H1 (cell line): ENCODE results near the gene FRMPD2.

Experiments used
- EZH2 ChIP-seq: fragments of 200-600 bp; sonication (generic); IDR thresholded peaks from 2 replicates; pipeline ENCODE4 v1.7.1; 2012; ENCODE audit warnings: low read depth, mild to moderate bottlenecking, moderate library complexity, low read length, inconsistent platforms; ENCODE audit not compliant: severe bottlenecking
- MAFK ChIP-seq: IDR thresholded peaks from 2 replicates; pipeline ENCODE4 v1.6.1; 2012; ENCODE audit warnings: low read depth, mild to moderate bottlenecking, improper control_type of control experiment, low read length
- POLR2A ChIP-seq, 2 experiments: IDR thresholded peaks; 1 replicate in 1 of 2; 2 replicates in 1 of 2; pipeline ENCODE4 v1.6.1; 2011; ENCODE audit warnings: low read depth in 2 of 2, low read length in 2 of 2, mild to moderate bottlenecking in 2 of 2; ENCODE audit errors: control extremely low read depth in 1 of 2
- POLR2AphosphoS5 ChIP-seq: IDR thresholded peaks from 2 replicates; pipeline ENCODE4 v1.6.1; 2011; ENCODE audit warnings: low read depth, low read length
- RFX5 ChIP-seq: IDR thresholded peaks from 2 replicates; pipeline ENCODE4 v1.6.1; 2011; ENCODE audit warnings: low read depth, low read length, improper control_type of control experiment, borderline replicate concordance
- SIX5 ChIP-seq: IDR thresholded peaks from 2 replicates; pipeline ENCODE4 v1.6.1; 2011; ENCODE audit warnings: mild to moderate bottlenecking, low read depth, low read length
- SP1 ChIP-seq: IDR thresholded peaks from 2 replicates; pipeline ENCODE4 v1.6.1; 2011; ENCODE audit warnings: low read depth, low read length
- SRF ChIP-seq: IDR thresholded peaks from 2 replicates; pipeline ENCODE4 v1.6.1; 2011; ENCODE audit warnings: mild to moderate bottlenecking, low read depth, low read length, moderate library complexity
- TEAD4 ChIP-seq: IDR thresholded peaks from 2 replicates; pipeline ENCODE4 v1.6.1; 2012; ENCODE audit warnings: low read depth, low read length, inconsistent platforms, mixed read lengths
- TF ChIP-seq, protein P1 (sequence below), 3 experiments: IDR thresholded peaks; 1 replicate in 2 of 3; 2 replicates in 1 of 3; pipeline versions ENCODE4 v1.5.1 to v1.6.1; 2011; ENCODE audit warnings: low read length in 3 of 3, mild to moderate bottlenecking in 3 of 3, inconsistent platforms in 2 of 3, low read depth in 1 of 3, moderate library complexity in 1 of 3; ENCODE audit not compliant: insufficient read depth in 1 of 3; ENCODE audit errors: control extremely low read depth in 1 of 3

DNA sequence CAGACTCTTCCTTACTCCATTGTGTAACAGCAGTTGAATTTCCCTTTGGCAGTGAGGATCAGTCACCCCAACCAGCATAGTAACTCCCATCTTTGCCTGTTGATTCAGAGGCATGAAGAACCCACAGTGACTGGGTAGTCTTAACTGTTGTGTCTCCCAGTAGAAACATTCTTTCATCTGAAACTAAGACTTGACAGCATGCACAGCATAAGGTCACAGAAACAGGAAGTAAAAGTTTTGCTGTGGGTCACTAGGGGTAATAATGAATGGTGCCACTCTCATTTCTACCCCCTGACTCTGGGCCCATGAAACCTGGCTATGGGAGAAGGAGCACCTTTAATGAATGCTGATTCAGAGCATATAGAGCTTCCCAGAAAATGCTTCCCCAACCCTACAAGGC, 8.3 kb upstream of the FRMPD2 start:
- no peak for TF ChIP-seq MAFK
- no peak for TF ChIP-seq EZH2
- no peak for TF ChIP-seq POLR2AphosphoS5
- TF ChIP-seq, protein P1, sequence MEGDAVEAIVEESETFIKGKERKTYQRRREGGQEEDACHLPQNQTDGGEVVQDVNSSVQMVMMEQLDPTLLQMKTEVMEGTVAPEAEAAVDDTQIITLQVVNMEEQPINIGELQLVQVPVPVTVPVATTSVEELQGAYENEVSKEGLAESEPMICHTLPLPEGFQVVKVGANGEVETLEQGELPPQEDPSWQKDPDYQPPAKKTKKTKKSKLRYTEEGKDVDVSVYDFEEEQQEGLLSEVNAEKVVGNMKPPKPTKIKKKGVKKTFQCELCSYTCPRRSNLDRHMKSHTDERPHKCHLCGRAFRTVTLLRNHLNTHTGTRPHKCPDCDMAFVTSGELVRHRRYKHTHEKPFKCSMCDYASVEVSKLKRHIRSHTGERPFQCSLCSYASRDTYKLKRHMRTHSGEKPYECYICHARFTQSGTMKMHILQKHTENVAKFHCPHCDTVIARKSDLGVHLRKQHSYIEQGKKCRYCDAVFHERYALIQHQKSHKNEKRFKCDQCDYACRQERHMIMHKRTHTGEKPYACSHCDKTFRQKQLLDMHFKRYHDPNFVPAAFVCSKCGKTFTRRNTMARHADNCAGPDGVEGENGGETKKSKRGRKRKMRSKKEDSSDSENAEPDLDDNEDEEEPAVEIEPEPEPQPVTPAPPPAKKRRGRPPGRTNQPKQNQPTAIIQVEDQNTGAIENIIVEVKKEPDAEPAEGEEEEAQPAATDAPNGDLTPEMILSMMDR (IDR thresholded peaks at IDR 0.05; ENCODE audit: control extremely low read depth in 1 of 3, insufficient read depth in 1 of 3, low read depth in 1 of 3, low read length in 3 of 3): no peak
- no peak for TF ChIP-seq RFX5
- TF ChIP-seq SP1: no peak
- no peak for TF ChIP-seq SIX5
- TF ChIP-seq POLR2A (IDR thresholded peaks at IDR 0.05; ENCODE audit: control extremely low read depth in 1 of 2, low read depth in 2 of 2, low read length in 2 of 2): no peak
- no peak for TF ChIP-seq TEAD4
- no peak for TF ChIP-seq SRF
